ENCODE data around the gene LRSAM1.

The LRSAM1 gene

DNA sequence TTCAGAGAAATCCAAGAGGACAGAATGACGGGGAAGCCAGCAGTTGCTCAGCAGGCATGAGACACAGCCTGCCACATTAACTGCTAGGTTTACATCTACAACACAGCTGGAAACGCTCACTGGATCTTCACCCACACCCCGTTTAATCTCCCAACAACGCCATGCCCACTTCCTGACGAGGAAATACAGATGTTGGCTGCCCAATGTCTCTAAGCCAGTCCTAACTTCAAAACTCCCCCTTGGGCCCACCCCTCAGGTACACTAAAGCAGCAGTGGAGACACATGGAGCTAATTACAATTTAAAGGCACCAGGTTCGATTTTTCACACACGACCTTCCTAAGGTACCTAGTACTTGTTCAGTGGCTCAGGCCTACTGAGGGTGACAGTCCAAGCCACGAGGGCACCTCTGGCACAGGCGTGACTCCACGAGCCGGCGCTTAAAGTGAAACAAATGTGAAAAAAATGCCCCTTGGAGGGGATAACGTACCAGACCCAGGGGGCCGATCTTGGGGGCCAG lies 1.0 kb upstream of the LRSAM1 start:
- H3K79me2 ChIP-seq (ENCODE audit: insufficient read depth, low read depth), result peaks cover 36% of the 10 kb centered on the region
- peaks cover 22% of the 10 kb centered on the region for H3K4me1 ChIP-seq (ENCODE audit: low read depth, poor library complexity, severe bottlenecking)
- no peak overlapping the region for H3K4me3 ChIP-seq (IDR thresholded peaks at IDR 0.05; ENCODE audit: insufficient read depth, low read depth, low read length)
- H3K36me3 ChIP-seq (ENCODE audit: insufficient read depth), result peaks cover 34% of the 10 kb centered on the region; the same call in 1 of the 2 replicates
- no peaks in the 10 kb centered on the region for H3K27me3 ChIP-seq (ENCODE audit: insufficient read depth, low read depth)
- TF ChIP-seq, protein P1, sequence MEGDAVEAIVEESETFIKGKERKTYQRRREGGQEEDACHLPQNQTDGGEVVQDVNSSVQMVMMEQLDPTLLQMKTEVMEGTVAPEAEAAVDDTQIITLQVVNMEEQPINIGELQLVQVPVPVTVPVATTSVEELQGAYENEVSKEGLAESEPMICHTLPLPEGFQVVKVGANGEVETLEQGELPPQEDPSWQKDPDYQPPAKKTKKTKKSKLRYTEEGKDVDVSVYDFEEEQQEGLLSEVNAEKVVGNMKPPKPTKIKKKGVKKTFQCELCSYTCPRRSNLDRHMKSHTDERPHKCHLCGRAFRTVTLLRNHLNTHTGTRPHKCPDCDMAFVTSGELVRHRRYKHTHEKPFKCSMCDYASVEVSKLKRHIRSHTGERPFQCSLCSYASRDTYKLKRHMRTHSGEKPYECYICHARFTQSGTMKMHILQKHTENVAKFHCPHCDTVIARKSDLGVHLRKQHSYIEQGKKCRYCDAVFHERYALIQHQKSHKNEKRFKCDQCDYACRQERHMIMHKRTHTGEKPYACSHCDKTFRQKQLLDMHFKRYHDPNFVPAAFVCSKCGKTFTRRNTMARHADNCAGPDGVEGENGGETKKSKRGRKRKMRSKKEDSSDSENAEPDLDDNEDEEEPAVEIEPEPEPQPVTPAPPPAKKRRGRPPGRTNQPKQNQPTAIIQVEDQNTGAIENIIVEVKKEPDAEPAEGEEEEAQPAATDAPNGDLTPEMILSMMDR (conservative IDR thresholded peaks at IDR 0.05; ENCODE audit: low read depth, low read length), result no peak
- H4K20me1 ChIP-seq (ENCODE audit: insufficient read depth), result peaks cover 9% of the 10 kb centered on the region; the same call in 1 of the 2 replicates
- H2AFZ ChIP-seq (ENCODE audit: low read depth), result no peak overlapping the region
- peak overlapping the region; percentile 99 for H3K9ac ChIP-seq
- peak overlapping the region; percentile 93 for H3K27ac ChIP-seq
- H3K4me2 ChIP-seq, result peak overlapping the region; percentile 94

DNA sequence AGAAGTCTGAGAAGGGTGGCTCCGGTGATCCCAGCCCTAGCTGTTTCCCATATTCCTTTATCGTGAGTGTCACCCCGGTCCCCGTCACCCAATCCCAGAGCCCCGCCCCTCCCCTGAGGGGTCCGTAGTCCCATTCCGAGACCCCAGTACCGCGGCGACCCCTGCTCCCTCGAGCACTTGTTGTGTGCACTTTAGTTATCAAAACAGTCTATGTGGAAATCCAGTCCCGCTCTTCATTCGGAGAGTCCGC lies 223 bp downstream of the LRSAM1 start:
- TF ChIP-seq, protein P1 (conservative IDR thresholded peaks at IDR 0.05; ENCODE audit: low read depth, low read length), result no peak
- H3K9ac ChIP-seq, result peak overlapping the region; percentile 99
- H3K79me2 ChIP-seq (ENCODE audit: insufficient read depth, low read depth), result peaks cover 36% of the 10 kb centered on the region
- peak overlapping the region; percentile 93 for H3K27ac ChIP-seq
- H3K36me3 ChIP-seq (ENCODE audit: insufficient read depth), result peaks cover 34% of the 10 kb centered on the region; the same call in 1 of the 2 replicates
- peaks cover 22% of the 10 kb centered on the region for H3K4me1 ChIP-seq (ENCODE audit: low read depth, poor library complexity, severe bottlenecking)
- H3K4me3 ChIP-seq (IDR thresholded peaks at IDR 0.05; ENCODE audit: insufficient read depth, low read depth, low read length), result no peak overlapping the region
- peak overlapping the region; percentile 65 for H3K4me2 ChIP-seq
- H3K27me3 ChIP-seq (ENCODE audit: insufficient read depth, low read depth), result no peaks in the 10 kb centered on the region
- H4K20me1 ChIP-seq (ENCODE audit: insufficient read depth), result peaks cover 9% of the 10 kb centered on the region; the same call in 1 of the 2 replicates
- peak overlapping the region; percentile 65 for H2AFZ ChIP-seq (ENCODE audit: low read depth)

DNA sequence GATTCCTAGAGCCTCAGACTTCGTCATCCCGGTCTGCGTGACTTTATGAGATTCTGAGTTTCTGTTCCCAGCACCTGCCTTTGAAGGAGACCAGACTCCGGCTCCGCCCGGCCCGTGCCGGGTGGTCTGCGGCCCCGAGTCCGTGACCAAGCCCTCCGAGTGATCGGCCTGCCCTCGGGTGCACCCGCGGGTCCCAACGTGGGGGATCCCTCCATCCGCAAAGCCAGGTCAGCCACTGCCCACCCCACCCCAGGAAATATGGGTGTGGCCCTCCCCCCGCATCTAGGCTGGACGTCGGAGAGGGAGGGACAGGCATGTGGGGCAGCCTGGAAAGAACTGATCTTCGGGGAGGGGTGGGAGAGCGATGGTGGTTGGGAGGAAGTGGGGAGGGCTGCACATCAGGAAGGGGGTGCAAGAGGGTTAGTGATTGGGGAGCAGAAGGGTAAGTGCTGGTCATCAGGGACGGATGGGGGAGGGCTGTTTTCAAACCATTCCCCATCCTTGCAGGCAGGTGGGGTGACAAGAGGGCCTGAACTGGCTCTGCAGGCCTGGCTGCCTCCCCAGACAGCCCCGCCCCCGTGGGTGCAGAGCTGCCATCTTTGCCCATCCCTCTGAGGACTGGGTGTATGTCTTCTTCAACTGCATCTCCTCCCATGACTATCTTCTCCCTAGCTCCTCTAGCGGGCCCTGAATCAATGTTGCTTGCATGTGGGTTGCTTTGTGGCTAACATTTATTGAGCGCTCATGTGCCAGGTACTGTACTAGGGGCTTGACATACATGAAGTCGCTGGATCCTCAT lies 747 bp downstream of the LRSAM1 start:
- Histone ChIP-seq H3K4me3 (IDR thresholded peaks at IDR 0.05; ENCODE audit: insufficient read depth, low read depth, low read length) (no peak overlapping the region), H3K79me2 (ENCODE audit: insufficient read depth, low read depth) (peaks cover 36% of the 10 kb centered on the region), H2AFZ (ENCODE audit: low read depth) (peak overlapping the region; percentile 65), H3K27me3 (ENCODE audit: insufficient read depth, low read depth) (no peaks in the 10 kb centered on the region), H3K4me1 (ENCODE audit: low read depth, poor library complexity, severe bottlenecking) (peaks cover 22% of the 10 kb centered on the region), H4K20me1 (ENCODE audit: insufficient read depth) (peaks cover 9% of the 10 kb centered on the region; the same call in 1 of the 2 replicates), H3K36me3 (ENCODE audit: insufficient read depth) (peaks cover 32% of the 10 kb centered on the region; the same call in 1 of the 2 replicates), H3K9ac (peak overlapping the region; percentile 99), H3K4me2 (peak overlapping the region; percentile 65), H3K27ac (peak overlapping the region; percentile 93)
- TF ChIP-seq, protein P1 (conservative IDR thresholded peaks at IDR 0.05; ENCODE audit: low read depth, low read length), result no peak

DNA sequence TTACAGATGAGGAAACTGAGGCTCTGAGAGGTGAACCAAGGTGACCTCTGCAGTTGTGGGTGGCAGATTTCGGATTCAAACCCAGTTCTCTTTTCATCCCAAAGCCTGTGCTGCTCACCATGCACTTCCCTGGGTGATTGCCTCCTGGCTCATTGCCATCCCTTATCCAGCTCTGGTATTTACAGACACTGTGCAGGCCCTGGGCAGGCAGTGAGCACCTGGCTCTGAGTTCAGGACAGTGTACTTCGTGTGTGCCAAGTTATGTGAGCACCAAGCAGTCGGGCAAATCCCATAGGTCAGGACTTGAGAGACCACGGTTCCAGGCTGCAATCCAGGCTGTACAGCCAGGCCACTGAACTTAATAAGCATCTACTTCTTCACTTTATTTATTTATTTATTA lies 1.4 kb downstream of the LRSAM1 start:
- Histone ChIP-seq H3K4me3 (IDR thresholded peaks at IDR 0.05; ENCODE audit: insufficient read depth, low read depth, low read length) (no peak overlapping the region), H4K20me1 (ENCODE audit: insufficient read depth) (peaks cover 9% of the 10 kb centered on the region; the same call in 1 of the 2 replicates), H3K79me2 (ENCODE audit: insufficient read depth, low read depth) (peaks cover 34% of the 10 kb centered on the region), H3K4me1 (ENCODE audit: low read depth, poor library complexity, severe bottlenecking) (peaks cover 22% of the 10 kb centered on the region), H3K36me3 (ENCODE audit: insufficient read depth) (peaks cover 29% of the 10 kb centered on the region; the same call in 1 of the 2 replicates), H3K4me2 (peak overlapping the region; percentile 65; the same call in 1 of the 2 replicates), H3K9ac (no peak overlapping the region; the same call in 1 of the 2 replicates), H3K27me3 (ENCODE audit: insufficient read depth, low read depth) (no peaks in the 10 kb centered on the region), H2AFZ (ENCODE audit: low read depth) (peak overlapping the region; percentile 65; the same call in 1 of the 2 replicates), H3K27ac (no peak overlapping the region)
- TF ChIP-seq, protein P1 (conservative IDR thresholded peaks at IDR 0.05; ENCODE audit: low read depth, low read length), result no peak
